ENCODE data around the gene OSBPL3. TPM values are rescaled to one million over a fixed set of nuclear protein-coding genes. Genes with fewer than 3 reads are reported as not detected.
"Not testable (repeated sequence)": the region's sequence is repeated elsewhere in the genome, so short reads cannot be mapped to it uniquely, and the experiment has no call there.

Gene OSBPL3
- total and polyA plus RNA-seq, 11 donors, result 1.5 to 14.3 (median 4.9) TPM

DNA sequence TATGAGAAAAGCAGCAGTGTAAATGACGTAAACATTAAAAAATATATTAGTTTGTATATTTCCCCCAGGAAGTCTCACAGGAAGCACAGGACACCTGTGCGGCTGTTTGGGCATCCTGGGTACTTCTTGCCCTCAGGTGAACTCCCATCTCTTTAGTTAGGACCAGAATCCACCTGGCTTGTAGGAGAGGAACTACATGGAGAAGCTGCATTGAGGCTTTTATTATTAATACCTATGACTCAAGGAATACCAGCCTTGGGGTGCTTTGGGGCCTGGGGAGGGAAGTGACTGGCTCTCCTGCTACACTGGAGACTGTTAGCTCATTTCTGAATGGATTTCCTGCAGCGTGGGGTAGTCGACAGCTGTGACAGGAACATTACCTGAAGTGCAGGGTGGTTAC, 182.7 kb downstream of the OSBPL3 start:
- H3K36me3 ChIP-seq, result peaks cover 0 to 17% (median 0%) of the 10 kb centered on the region in 9 donors
- no peak for ATAC-seq
- no peaks in the 10 kb centered on the region for H3K27me3 ChIP-seq
- no peak overlapping the region for H3K27ac ChIP-seq
- intact Hi-C loops (cut with DNase I), result no loop called here
- no peaks in the 10 kb centered on the region for H3K9me3 ChIP-seq
- DNase-seq, result no peak
- peaks cover 0 to 4% (median 0%) of the 10 kb centered on the region in 12 donors for H3K4me1 ChIP-seq
- no peak for TF ChIP-seq POLR2A (IDR thresholded peaks at IDR 0.05)
- TF ChIP-seq, protein P1, sequence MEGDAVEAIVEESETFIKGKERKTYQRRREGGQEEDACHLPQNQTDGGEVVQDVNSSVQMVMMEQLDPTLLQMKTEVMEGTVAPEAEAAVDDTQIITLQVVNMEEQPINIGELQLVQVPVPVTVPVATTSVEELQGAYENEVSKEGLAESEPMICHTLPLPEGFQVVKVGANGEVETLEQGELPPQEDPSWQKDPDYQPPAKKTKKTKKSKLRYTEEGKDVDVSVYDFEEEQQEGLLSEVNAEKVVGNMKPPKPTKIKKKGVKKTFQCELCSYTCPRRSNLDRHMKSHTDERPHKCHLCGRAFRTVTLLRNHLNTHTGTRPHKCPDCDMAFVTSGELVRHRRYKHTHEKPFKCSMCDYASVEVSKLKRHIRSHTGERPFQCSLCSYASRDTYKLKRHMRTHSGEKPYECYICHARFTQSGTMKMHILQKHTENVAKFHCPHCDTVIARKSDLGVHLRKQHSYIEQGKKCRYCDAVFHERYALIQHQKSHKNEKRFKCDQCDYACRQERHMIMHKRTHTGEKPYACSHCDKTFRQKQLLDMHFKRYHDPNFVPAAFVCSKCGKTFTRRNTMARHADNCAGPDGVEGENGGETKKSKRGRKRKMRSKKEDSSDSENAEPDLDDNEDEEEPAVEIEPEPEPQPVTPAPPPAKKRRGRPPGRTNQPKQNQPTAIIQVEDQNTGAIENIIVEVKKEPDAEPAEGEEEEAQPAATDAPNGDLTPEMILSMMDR (IDR thresholded peaks at IDR 0.05), result no peak
- WGBS, 4 donors, result 84 to 89% (median 87%) methylated on average over 4 of the region's 4 CpGs
- no peak overlapping the region for H3K4me3 ChIP-seq

DNA sequence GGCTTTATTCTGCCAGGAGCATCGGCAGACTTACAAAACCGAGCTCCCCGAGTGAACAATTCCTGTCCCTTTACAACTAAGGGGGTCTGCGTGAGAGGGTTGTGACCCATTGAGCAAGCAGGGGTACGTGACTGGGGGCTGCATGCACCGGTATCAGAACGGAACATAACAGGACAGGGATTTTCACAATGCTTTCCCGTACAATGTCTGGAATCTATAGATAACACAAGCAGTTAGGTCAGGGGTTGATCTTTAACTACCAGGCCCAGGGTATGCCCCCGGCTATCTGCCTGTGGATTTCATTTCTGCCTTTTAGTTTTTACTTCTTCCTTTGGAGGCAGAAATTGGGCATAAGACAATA, 184.6 kb downstream of the OSBPL3 start:
- Histone ChIP-seq H3K27ac (no peak overlapping the region), H3K27me3 (no peaks in the 10 kb centered on the region), H3K36me3 (peaks cover 0 to 5% (median 0%) of the 10 kb centered on the region in 9 donors), H3K4me3 (no peak overlapping the region), H3K4me1 (peaks cover 0 to 4% (median 0%) of the 10 kb centered on the region in 12 donors), H3K9me3 (no peaks in the 10 kb centered on the region)
- ATAC-seq (no peak), DNase-seq (no peak)
- intact Hi-C loops (cut with DNase I), result no loop called here
- no peak for TF ChIP-seq POLR2A (IDR thresholded peaks at IDR 0.05)
- TF ChIP-seq, protein P1 (IDR thresholded peaks at IDR 0.05), result no peak
- WGBS, 4 donors, result 85 to 93% (median 90%) methylated on average over 9 of the region's 9 CpGs

DNA sequence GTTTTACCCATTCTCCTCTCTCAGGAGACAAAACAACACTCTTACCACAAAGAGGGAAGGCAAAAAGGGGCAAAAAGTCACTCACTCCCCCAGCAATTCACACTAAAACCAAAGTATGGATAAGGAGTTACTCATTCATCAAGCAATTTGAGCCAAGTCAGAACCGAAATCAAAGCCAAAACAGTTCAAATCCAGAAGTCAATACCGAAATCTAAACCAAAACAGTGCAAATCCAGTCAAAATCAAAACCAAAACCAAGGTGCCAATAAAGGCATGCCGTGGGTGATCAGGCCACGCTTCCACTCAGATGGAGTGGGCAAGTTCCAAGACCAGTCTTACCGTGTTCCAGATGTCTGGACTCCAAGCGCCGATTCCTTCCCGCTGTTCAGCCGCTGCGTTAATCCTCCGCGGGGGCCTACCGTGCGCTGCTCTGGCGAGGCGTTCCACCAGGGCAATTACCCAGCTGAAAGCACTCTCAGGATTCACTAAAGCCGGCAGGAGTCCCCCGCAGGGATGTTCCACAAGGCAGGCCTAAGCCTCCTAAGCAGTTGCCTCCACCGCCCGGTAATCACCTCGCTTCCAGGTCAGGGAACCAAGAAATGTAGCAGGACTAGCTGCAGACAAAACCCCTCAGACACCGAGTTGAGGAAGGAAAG, 185.1 kb downstream of the OSBPL3 start:
- DNase-seq; H3K4me1 ChIP-seq; H3K27me3 ChIP-seq; H3K36me3 ChIP-seq; intact Hi-C loops (cut with DNase I); H3K4me3 ChIP-seq; H3K27ac ChIP-seq; ATAC-seq; H3K9me3 ChIP-seq: not testable (repeated sequence)
- 93 to 96% (median 95%) methylated on average over 22 of the region's 22 CpGs for WGBS, 4 donors

DNA sequence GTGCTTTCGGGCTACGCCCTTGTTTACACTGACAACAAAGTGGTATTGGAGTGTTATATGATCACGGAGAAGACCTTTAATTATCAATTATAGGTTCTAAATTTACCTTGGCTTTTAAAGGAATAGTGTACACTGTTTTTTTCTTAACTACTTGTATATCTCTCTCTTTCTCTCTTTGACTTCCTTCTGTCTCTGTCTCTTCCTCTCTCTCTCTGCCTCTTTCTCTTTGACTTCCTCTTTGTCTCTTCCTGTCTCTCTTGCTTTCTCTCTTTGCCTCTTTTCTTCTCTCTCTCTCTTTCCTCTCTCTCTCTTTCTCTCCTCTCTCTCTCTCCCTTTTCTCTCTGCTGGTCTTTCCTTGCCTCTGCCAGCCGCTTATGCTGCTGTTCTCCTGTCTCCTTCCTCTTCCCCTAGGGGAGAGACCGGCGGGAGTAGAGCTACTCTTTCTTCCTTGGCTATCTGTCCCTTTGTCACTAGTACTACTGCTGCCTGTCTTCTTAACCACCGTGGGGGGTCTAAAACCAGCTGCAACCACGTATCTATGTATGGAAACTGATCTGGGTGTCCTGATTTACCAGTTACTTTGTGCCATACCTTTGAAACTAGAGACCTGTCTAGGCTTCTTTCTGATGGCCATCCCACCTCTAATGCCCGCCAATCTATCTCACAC, 185.9 kb downstream of the OSBPL3 start:
- Histone ChIP-seq H3K4me3 (no peak overlapping the region), H3K9me3 (no peaks in the 10 kb centered on the region), H3K4me1 (peaks cover 0 to 4% (median 0%) of the 10 kb centered on the region in 12 donors), H3K27ac (no peak overlapping the region), H3K36me3 (peaks cover 0 to 5% (median 0%) of the 10 kb centered on the region in 9 donors), H3K27me3 (no peaks in the 10 kb centered on the region)
- TF ChIP-seq, protein P1 (IDR thresholded peaks at IDR 0.05), result no peak
- no peak for TF ChIP-seq POLR2A (IDR thresholded peaks at IDR 0.05)
- 75 to 79% (median 77%) methylated on average over 9 of the region's 9 CpGs for WGBS, 4 donors
- DNase-seq (no peak), ATAC-seq (no peak)
- intact Hi-C loops (cut with DNase I), result no loop called here

Data from heart left ventricle (tissue), 16 donors.